ENCODE results near the gene GP1BA.

GP1BA gene

DNA sequence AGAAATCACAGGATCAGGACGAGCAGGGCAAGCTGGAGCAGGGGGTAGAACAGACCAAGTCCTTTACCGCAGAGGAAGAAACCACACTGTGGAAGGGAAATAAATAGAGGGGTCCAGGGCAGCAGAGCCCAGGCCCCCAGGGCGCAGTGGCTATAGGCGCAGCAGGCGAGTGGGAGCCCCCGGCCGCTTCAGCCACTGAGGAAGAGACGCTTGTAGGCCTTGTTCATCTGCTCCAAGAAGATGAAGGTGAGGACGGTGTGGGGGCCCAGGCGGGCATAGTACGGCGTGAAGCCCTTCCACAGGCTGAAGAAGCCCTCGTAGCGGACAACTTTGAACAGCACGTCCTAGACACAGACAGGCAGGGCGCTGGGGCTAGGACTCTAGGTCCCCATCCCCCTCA lies 5.5 kb downstream of the GP1BA start:
- no peak overlapping the region for H3K27ac ChIP-seq (ENCODE audit: low read depth, low read length)
- peaks cover 44% of the 10 kb centered on the region for H3K79me2 ChIP-seq (ENCODE audit: control insufficient read depth, low read length)
- peaks cover 67% of the 10 kb centered on the region for H3K36me3 ChIP-seq (ENCODE audit: control insufficient read depth, low read length)
- no peak overlapping the region for H3K4me2 ChIP-seq (ENCODE audit: low read length)
- no peak for TF ChIP-seq EZH2phosphoT487 (IDR thresholded peaks at IDR 0.05; ENCODE audit: borderline replicate concordance, low read length)
- TF ChIP-seq, protein P1, sequence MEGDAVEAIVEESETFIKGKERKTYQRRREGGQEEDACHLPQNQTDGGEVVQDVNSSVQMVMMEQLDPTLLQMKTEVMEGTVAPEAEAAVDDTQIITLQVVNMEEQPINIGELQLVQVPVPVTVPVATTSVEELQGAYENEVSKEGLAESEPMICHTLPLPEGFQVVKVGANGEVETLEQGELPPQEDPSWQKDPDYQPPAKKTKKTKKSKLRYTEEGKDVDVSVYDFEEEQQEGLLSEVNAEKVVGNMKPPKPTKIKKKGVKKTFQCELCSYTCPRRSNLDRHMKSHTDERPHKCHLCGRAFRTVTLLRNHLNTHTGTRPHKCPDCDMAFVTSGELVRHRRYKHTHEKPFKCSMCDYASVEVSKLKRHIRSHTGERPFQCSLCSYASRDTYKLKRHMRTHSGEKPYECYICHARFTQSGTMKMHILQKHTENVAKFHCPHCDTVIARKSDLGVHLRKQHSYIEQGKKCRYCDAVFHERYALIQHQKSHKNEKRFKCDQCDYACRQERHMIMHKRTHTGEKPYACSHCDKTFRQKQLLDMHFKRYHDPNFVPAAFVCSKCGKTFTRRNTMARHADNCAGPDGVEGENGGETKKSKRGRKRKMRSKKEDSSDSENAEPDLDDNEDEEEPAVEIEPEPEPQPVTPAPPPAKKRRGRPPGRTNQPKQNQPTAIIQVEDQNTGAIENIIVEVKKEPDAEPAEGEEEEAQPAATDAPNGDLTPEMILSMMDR (IDR thresholded peaks at IDR 0.05; ENCODE audit: low read depth, low read length, poor library complexity, severe bottlenecking), result no peak
- no peaks in the 10 kb centered on the region for H3K27me3 ChIP-seq (ENCODE audit: control insufficient read depth, low read length)
- H3K4me1 ChIP-seq (ENCODE audit: control insufficient read depth, low read length), result peaks cover 37% of the 10 kb centered on the region
- no peaks in the 10 kb centered on the region; the same call in 1 of the 2 replicates for H4K20me1 ChIP-seq (ENCODE audit: control insufficient read depth, insufficient read depth, low read depth, low read length)
- no peaks in the 10 kb centered on the region for H3K9me3 ChIP-seq (ENCODE audit: control insufficient read depth, insufficient read depth, low read length)
- no peak overlapping the region for H3K4me3 ChIP-seq (ENCODE audit: low read length)
- H3K9me2 ChIP-seq (replicated peaks; ENCODE audit: control insufficient read depth, low read length), result no peaks in the 10 kb centered on the region
- H3F3A ChIP-seq (ENCODE audit: control insufficient read depth, insufficient read depth), result peaks cover 18% of the 10 kb centered on the region

DNA sequence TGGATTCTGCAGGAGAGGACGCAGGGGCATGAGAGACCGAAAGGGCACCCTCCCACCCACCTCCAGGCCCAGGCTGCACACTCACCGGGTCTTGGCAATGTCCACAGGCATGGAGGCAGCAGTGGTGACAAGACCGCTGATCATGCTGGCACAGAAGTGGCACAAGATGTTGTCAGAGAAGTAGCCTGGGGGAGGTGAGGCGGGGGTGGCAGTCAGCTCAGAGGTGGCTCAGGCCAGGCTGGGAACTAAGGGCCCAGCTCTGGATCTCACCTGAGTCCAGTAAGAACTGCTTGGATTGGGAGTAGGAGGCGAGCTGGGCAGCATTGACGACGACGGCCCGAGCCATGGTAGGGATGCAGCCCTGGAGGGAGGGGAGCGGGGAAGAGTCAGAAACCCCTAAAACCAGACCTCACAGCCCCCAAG lies 6.0 kb downstream of the GP1BA start:
- H3F3A ChIP-seq (ENCODE audit: control insufficient read depth, insufficient read depth), result peaks cover 23% of the 10 kb centered on the region
- peak overlapping the region; percentile 90; the same call in 1 of the 2 replicates for H3K4me3 ChIP-seq (ENCODE audit: low read length)
- peak overlapping the region; percentile 94 for H3K4me2 ChIP-seq (ENCODE audit: low read length)
- TF ChIP-seq, protein P1 (IDR thresholded peaks at IDR 0.05; ENCODE audit: low read depth, low read length, poor library complexity, severe bottlenecking), result no peak
- TF ChIP-seq EZH2phosphoT487 (IDR thresholded peaks at IDR 0.05; ENCODE audit: borderline replicate concordance, low read length), result no peak
- H3K79me2 ChIP-seq (ENCODE audit: control insufficient read depth, low read length), result peaks cover 49% of the 10 kb centered on the region
- peaks cover 42% of the 10 kb centered on the region for H3K4me1 ChIP-seq (ENCODE audit: control insufficient read depth, low read length)
- H3K27me3 ChIP-seq (ENCODE audit: control insufficient read depth, low read length), result no peaks in the 10 kb centered on the region
- H3K36me3 ChIP-seq (ENCODE audit: control insufficient read depth, low read length), result peaks cover 72% of the 10 kb centered on the region
- H3K9me2 ChIP-seq (replicated peaks; ENCODE audit: control insufficient read depth, low read length), result no peaks in the 10 kb centered on the region
- no peaks in the 10 kb centered on the region for H3K9me3 ChIP-seq (ENCODE audit: control insufficient read depth, insufficient read depth, low read length)
- H4K20me1 ChIP-seq (ENCODE audit: control insufficient read depth, insufficient read depth, low read depth, low read length), result no peaks in the 10 kb centered on the region; the same call in 1 of the 2 replicates
- no peak overlapping the region for H3K27ac ChIP-seq (ENCODE audit: low read depth, low read length)

DNA sequence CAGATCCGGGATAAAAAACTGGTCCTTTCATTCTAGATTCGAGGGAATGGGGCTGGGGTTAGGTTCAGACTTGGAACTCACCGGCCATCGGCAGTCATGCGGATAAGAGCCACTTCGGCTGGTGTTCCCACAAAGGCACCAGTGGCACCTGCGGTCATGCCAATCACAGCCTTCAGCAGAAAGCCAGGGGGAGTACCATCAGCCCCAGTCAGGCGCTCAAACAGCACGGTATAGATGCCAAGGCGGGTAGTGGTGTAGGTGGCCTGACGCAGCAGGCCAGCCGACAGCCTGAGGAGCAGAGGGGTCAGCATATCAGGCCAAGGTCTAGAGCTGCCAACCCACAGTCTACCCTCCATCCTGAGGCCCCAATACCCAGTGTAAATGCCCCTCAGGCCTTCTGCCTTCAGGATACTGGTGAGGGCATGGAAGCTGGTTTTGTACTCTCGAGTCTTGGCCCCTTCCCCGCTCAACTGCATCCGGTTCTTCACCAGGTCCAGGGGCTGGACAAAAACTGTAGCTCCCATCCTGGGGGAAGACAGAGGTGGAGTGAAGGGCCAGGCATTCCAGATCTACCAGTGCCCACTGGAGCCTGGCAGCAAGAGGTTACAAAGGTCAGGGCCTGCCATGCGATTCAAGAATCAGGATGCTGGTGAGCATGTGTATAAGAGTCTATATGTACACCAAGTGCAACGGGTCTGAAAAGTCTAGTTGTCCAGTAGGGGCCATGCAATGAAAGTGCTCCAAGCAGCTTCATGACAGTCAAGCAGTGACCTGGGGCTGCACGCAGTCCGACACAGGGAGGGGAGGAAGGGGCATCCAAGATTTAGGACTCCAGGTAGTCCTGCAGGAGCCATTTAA lies 6.8 kb downstream of the GP1BA start:
- Histone ChIP-seq H3K4me2 (ENCODE audit: low read length) (peak overlapping the region; percentile 94), H3K4me1 (ENCODE audit: control insufficient read depth, low read length) (peaks cover 51% of the 10 kb centered on the region), H3K27ac (ENCODE audit: low read depth, low read length) (peak overlapping the region; percentile 92), H3K9me2 (replicated peaks; ENCODE audit: control insufficient read depth, low read length) (no peaks in the 10 kb centered on the region), H3K9me3 (ENCODE audit: control insufficient read depth, insufficient read depth, low read length) (no peaks in the 10 kb centered on the region), H3K79me2 (ENCODE audit: control insufficient read depth, low read length) (peaks cover 57% of the 10 kb centered on the region), H4K20me1 (ENCODE audit: control insufficient read depth, insufficient read depth, low read depth, low read length) (no peaks in the 10 kb centered on the region; the same call in 1 of the 2 replicates), H3F3A (ENCODE audit: control insufficient read depth, insufficient read depth) (peaks cover 29% of the 10 kb centered on the region), H3K4me3 (ENCODE audit: low read length) (peak overlapping the region; percentile 90), H3K27me3 (ENCODE audit: control insufficient read depth, low read length) (no peaks in the 10 kb centered on the region), H3K36me3 (ENCODE audit: control insufficient read depth, low read length) (peaks cover 81% of the 10 kb centered on the region)
- TF ChIP-seq, protein P1 (IDR thresholded peaks at IDR 0.05; ENCODE audit: low read depth, low read length, poor library complexity, severe bottlenecking), result peak; percentile 15
- no peak for TF ChIP-seq EZH2phosphoT487 (IDR thresholded peaks at IDR 0.05; ENCODE audit: borderline replicate concordance, low read length)
